ENCODE measurements around the gene PIWIL4. TPM values are rescaled to one million over a fixed set of nuclear protein-coding genes. Genes with fewer than 3 reads are reported as not detected.

Gene PIWIL4
- total and polyA plus RNA-seq, 8 donors, result 1.3 to 7.5 (median 5.7) TPM

GRCh38 chr11:94658888-94659287, 91.7 kb downstream of the PIWIL4 start:
- intact Hi-C loops (cut with DNase I), result no loop called here
- ATAC-seq (no peak), DNase-seq (no peak)
- H3K27me3 ChIP-seq, result no peaks in the 10 kb centered on the region
- H3K4me3 ChIP-seq, result no peak overlapping the region
- H3K27ac ChIP-seq, result no peak overlapping the region
- no peaks in the 10 kb centered on the region for H3K36me3 ChIP-seq
- no peaks in the 10 kb centered on the region for H3K9me3 ChIP-seq
- no peaks in the 10 kb centered on the region for H3K4me1 ChIP-seq
- no peak for TF ChIP-seq CTCF (IDR thresholded peaks at IDR 0.05)

- no peak for TF ChIP-seq CTCF (IDR thresholded peaks at IDR 0.05)
- no peaks in the 10 kb centered on the region for H3K27me3 ChIP-seq
- H3K9me3 ChIP-seq, result no peaks in the 10 kb centered on the region
- ATAC-seq, result no peak
- H3K4me1 ChIP-seq, result no peaks in the 10 kb centered on the region
- no peaks in the 10 kb centered on the region for H3K36me3 ChIP-seq
- no peak overlapping the region for H3K4me3 ChIP-seq
- intact Hi-C loops (cut with DNase I), result no loop called here
- no peak for DNase-seq
- no peak overlapping the region for H3K27ac ChIP-seq
Observed at GRCh38 chr11:94661444-94661843, 94.3 kb downstream of the PIWIL4 start.

- ATAC-seq, result no peak
- H3K9me3 ChIP-seq, result no peaks in the 10 kb centered on the region
- no peak for DNase-seq
- H3K27me3 ChIP-seq, result no peaks in the 10 kb centered on the region
- no peaks in the 10 kb centered on the region for H3K36me3 ChIP-seq
- no peak overlapping the region for H3K4me3 ChIP-seq
- no peak for TF ChIP-seq CTCF (IDR thresholded peaks at IDR 0.05)
- intact Hi-C loops (cut with DNase I), result no loop called here
- H3K27ac ChIP-seq, result no peak overlapping the region
- H3K4me1 ChIP-seq, result no peaks in the 10 kb centered on the region
Observed at GRCh38 chr11:94662065-94662779, 95.1 kb downstream of the PIWIL4 start.

GRCh38 chr11:94662846-94663390, 95.8 kb downstream of the PIWIL4 start:
- Histone ChIP-seq H3K27ac (no peak overlapping the region), H3K9me3 (no peaks in the 10 kb centered on the region), H3K27me3 (no peaks in the 10 kb centered on the region), H3K36me3 (no peaks in the 10 kb centered on the region), H3K4me3 (no peak overlapping the region), H3K4me1 (no peaks in the 10 kb centered on the region)
- no peak for ATAC-seq
- intact Hi-C loops (cut with DNase I), result no loop called here
- no peak for DNase-seq
- no peak for TF ChIP-seq CTCF (IDR thresholded peaks at IDR 0.05)

GRCh38 chr11:94664346-94664745, 97.2 kb downstream of the PIWIL4 start:
- no peak for TF ChIP-seq CTCF (IDR thresholded peaks at IDR 0.05)
- ATAC-seq, result no peak
- H3K27ac ChIP-seq, result no peak overlapping the region
- no peak overlapping the region for H3K4me3 ChIP-seq
- intact Hi-C loops (cut with DNase I), result no loop called here
- no peaks in the 10 kb centered on the region for H3K27me3 ChIP-seq
- no peaks in the 10 kb centered on the region for H3K9me3 ChIP-seq
- no peaks in the 10 kb centered on the region for H3K36me3 ChIP-seq
- no peaks in the 10 kb centered on the region for H3K4me1 ChIP-seq
- DNase-seq, result no peak
